Measurements from ENCODE around the gene ZNF48. TPM values are rescaled to one million over a fixed set of nuclear protein-coding genes. Genes with fewer than 3 reads are reported as not detected.

Gene ZNF48
- total RNA-seq = 6.1 TPM
- long read RNA-seq, transcript ZNF48-203 (3 exons, 912 nt) = major isoform, 11 of 17 reads
- long read RNA-seq, partial matches to known transcripts = 0 of 17 reads
- long read RNA-seq, other reads (novel, unspliced or antisense) = 3 of 17 reads

GRCh38 chr16:30395155-30395991 lies at the start of gene ZNF48:
TSS of gene ZNF48 (plus strand) at chr16:30395420. CDS start at chr16:30395795, 375 bp downstream.
- Histone ChIP-seq H3K9me3 (no peaks in the 10 kb centered on the region), H3K27ac (peak within 1 kb of the TSS; percentile 72), H3K4me3 (peak within 1 kb of the TSS; percentile 81), H3K27me3 (no peaks in the 10 kb centered on the region), H3K36me3 (peaks cover 6% of the 10 kb centered on the region), H3K4me1 (peaks cover 11% of the 10 kb centered on the region)
- no peak for TF ChIP-seq CTCF (IDR thresholded peaks at IDR 0.05)
- peak; percentile 96 for ATAC-seq
- DNase-seq = peak; percentile 94
- intact Hi-C loops (cut with DNase I) = no loop called here

- Histone ChIP-seq H3K9me3 (no peaks in the 10 kb centered on the region), H3K36me3 (peaks cover 12% of the 10 kb centered on the region), H3K27ac (no peak overlapping the region), H3K27me3 (no peaks in the 10 kb centered on the region), H3K4me3 (no peak overlapping the region), H3K4me1 (no peaks in the 10 kb centered on the region)
- TF ChIP-seq CTCF (IDR thresholded peaks at IDR 0.05) = no peak
- ATAC-seq (no peak), DNase-seq (no peak)
- intact Hi-C loops (cut with DNase I) = no loop called here
Measured at GRCh38 chr16:30346286-30346685, 48.9 kb upstream of the ZNF48 start.

GRCh38 chr16:30348113-30348512 lies 47.1 kb upstream of the ZNF48 start:
- Histone ChIP-seq H3K27me3 (no peaks in the 10 kb centered on the region), H3K4me1 (peaks cover 12% of the 10 kb centered on the region), H3K36me3 (peaks cover 31% of the 10 kb centered on the region), H3K4me3 (no peak overlapping the region), H3K27ac (no peak overlapping the region), H3K9me3 (no peaks in the 10 kb centered on the region)
- no peak for ATAC-seq
- no peak for DNase-seq
- no peak for TF ChIP-seq CTCF (IDR thresholded peaks at IDR 0.05)
- intact Hi-C loops (cut with DNase I) = no loop called here

GRCh38 chr16:30348929-30349328 lies 46.3 kb upstream of the ZNF48 start:
- TF ChIP-seq CTCF (IDR thresholded peaks at IDR 0.05) = no peak
- no peaks in the 10 kb centered on the region for H3K27me3 ChIP-seq
- ATAC-seq (no peak), DNase-seq (peak; percentile 19)
- peaks cover 20% of the 10 kb centered on the region for H3K4me1 ChIP-seq
- H3K4me3 ChIP-seq = no peak overlapping the region
- intact Hi-C loops (cut with DNase I) = no loop called here
- H3K9me3 ChIP-seq = no peaks in the 10 kb centered on the region
- peaks cover 39% of the 10 kb centered on the region for H3K36me3 ChIP-seq
- no peak overlapping the region for H3K27ac ChIP-seq

GRCh38 chr16:30349675-30350074 lies 45.5 kb upstream of the ZNF48 start:
- Histone ChIP-seq H3K9me3 (no peaks in the 10 kb centered on the region), H3K4me1 (peaks cover 25% of the 10 kb centered on the region), H3K4me3 (no peak overlapping the region), H3K27ac (no peak overlapping the region), H3K27me3 (no peaks in the 10 kb centered on the region), H3K36me3 (peaks cover 39% of the 10 kb centered on the region)
- no peak for ATAC-seq
- no peak for TF ChIP-seq CTCF (IDR thresholded peaks at IDR 0.05)
- intact Hi-C loops (cut with DNase I) = no loop called here
- no peak for DNase-seq
